ENCODE data around the gene KLK4.

The KLK4 gene, protein sequence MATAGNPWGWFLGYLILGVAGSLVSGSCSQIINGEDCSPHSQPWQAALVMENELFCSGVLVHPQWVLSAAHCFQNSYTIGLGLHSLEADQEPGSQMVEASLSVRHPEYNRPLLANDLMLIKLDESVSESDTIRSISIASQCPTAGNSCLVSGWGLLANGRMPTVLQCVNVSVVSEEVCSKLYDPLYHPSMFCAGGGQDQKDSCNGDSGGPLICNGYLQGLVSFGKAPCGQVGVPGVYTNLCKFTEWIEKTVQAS

GRCh38 chr19:50911206-50912101, at the start of gene KLK4:
Gene KLK4 (minus strand): TSS chr19:50911395. CDS start chr19:50910738, 657 bp downstream.
- no peak for DNase-seq

DNA sequence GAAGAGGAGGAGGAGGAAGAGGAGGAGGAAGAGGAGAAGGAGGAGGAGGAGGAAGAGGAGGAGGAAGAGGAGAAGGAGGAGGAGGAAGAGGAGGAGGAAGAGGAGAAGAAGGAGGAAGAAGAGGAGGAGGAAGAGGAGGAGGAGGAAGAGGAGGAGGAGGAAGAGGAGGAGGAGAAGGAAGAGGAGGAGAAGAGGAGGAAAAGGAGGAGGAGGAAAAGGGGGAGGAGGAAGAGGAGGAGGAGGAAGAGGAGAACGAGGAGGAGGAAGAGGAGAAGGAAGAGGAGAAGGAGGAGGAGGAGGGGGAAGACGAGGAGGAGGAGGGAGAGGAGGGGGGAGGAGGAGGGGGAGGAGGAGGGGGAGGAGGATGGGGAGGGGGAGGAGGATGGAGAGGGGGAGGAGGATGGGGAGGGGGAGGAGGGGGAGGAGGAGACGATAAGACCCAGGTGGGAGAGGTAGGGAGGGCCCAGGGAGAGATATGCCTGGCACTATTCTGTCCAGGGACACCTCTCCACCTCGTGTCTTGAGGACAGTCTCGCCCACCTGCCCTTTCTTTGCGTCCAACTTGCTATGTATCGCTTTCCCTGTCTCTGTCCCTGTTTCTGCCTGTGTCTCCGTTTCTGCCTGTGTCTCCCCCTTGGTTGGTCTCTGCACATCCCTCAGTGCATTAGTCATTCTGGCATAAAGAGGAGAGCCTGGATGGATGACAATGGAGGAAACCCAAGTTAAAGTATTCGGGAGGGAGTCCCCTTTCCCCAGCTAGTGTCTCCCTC, 48.7 kb upstream of the KLK4 start:
- DNase-seq = no peak

DNA sequence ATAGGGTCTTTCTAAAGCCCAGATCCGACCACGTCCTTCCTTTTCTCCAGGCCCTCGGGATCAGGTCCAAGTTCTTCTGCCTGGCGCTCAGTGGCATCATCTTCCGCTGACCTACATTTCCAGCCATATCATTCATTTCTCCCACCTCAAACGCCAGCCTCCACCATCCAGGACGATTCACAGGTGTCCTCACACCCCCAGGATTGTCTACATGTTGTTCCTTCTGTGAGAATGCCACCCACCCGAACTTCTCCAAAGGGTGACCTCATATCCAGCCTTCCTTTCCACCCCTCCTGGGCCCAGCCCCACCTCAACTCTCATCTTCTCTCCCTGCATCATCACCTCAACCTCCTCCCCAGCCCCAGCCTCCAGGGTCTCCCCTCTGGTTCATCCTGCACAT, 46.4 kb upstream of the KLK4 start:
- no peak for DNase-seq

- no peak for DNase-seq
These were observed 41.7 kb upstream of the KLK4 start, which contains the start of gene KLK5 for GRCh38 chr19:50952910-50953309. Gene KLK5 (minus strand): TSS chr19:50953038. CDS start chr19:50952657, 381 bp downstream.

- no peak for DNase-seq
These were observed 38.7 kb upstream of the KLK4 start for GRCh38 chr19:50949861-50950260.

DNA sequence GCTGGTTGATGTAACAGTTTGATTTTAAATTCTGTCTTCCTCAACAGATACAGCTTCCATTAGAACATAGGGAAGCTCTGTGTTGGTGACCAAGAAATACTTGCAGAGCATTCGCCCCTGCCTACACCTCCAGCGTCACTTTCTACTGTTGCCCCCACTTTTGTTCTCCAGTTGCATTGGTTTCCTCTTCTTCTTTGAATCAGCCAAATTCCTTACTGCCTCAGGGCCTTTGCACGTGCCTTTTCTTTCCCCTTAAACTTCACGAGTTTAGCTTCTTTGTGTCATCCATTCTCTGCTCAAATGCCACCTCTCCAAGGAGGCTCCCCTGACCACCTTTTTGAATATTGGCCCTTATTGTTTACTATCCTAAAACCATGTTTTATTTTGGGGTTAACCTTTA, 35.9 kb upstream of the KLK4 start:
- DNase-seq = no peak

DNA sequence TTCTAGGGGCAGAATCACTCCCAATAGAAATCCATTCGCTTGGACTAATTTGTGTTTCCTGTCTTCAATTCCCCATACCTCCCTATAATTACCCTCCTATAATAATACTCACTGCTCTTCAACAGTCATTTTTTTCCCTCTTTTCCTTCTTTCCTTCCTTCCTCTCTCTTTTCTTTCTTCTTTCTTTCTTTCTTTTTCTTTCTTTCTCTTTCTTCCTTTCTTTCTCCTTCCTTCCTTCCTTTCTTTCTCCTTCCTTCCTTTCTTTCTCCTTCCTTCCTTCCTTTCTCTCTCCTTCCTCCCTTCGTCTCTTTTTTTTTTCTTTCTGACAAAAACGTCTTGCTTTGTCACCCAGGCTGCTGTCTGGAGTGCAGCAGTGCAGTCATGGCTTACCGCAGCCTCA, 33.6 kb upstream of the KLK4 start:
- DNase-seq = no peak

DNA sequence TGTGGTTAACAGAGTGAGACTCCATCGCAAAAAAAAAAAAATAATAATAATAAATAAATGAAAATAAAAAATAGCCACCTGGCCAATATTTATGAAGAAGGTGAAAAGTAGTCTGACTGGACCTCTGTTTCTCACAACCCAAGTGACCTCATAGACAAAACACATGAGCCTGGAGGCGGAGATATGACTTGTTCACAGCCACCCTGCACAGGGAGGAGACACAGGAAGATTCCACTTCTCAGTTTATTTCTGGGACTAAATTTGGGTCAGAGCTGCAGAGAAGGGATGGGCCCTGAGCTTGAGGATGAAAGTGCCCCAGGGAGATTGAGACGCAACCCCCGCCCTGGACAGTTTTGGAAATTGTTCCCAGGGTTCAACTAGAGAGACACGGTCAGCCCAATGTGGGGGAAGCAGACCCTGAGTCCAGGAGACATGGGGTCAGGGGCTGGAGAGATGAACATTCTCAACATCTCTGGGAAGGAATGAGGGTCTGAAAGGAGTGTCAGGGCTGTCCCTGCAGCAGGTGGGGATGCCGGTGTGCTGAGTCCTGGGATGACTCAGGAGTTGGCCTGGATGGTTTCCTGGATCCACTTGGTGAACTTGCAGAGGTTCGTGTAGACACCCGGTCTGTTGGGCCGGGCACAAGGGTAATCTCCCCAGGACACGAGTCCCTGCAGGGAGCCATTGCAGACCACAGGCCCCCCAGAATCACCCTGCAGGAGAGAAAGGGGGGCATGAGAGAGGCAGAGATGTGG, 32.1 kb upstream of the KLK4 start:
- DNase-seq = no peak

GRCh38 chr19:50939596-50939995, 28.4 kb upstream of the KLK4 start:
- DNase-seq = no peak

GRCh38 chr19:50933640-50934039, 22.4 kb upstream of the KLK4 start:
- DNase-seq = no peak

DNA sequence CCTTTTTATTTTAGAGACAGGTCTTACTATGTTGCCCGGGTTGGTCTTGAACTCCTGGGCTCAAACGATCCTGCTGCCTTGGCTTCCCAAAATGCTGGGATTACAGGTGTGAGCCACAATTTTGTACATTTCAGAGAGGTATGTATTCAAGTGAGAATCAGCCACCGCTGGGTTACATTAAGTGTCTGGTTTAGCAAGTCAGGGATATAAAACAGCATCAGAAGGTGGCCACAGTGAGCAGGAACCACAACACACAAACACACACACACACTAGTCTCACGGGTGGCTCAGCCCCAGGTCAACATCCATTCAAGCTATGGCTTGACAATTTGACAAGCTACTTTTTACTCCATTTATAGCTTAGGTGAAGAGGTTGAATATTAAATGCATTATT, 21.5 kb upstream of the KLK4 start:
- no peak for DNase-seq

DNA sequence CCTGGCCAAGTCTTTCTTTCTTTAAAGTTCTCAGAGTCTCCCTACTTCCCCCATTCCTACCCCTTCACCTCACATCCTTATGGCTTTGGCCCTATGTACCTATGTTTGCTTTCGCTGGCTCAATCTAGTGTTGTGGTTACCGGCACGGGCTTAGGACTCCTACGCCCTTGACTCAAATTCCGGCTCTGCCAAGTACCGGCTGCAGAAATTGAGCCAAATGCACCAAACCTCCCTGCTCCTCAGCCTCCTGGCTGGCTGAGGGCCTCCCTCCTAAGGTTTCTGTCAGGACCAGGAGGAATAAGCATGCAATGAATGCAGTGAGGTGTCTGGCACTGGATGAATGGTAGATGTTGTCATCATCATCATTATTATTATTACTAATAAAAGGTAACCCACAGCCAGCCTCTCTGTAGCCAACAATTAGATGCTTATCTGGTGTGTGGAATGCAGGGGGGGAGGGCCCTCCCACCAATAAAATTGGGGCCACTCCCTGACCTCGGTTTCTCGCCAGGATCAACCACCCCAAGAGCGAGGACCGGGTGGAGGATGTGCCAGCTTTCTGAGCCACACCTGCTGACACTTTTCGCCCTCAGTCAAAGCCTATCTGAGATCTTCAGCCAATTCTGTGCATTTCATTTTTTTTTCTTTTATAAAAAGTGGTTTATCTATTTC, 21.0 kb upstream of the KLK4 start:
- DNase-seq = no peak

- no peak for DNase-seq
These were observed 19.8 kb upstream of the KLK4 start for GRCh38 chr19:50931023-50931422.

DNA sequence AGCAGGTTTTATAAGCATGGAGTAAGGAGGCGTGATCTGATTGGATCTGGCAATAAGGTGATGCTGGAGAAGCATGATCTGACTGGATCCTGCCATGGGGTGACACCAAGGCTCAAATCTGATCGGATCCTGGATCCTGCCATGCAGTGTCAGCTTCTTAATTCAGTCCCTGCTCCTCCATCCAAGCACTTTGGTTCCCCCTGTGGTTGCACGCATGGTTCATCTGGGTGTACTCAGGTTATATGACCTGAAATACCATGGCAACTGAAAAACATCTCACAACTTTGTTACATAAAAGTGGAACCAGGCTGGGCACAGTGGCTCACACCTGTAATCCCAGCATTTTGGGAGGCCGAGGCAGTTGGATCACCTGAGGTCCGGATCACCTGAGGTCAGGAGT, 17.6 kb upstream of the KLK4 start:
- no peak for DNase-seq

DNA sequence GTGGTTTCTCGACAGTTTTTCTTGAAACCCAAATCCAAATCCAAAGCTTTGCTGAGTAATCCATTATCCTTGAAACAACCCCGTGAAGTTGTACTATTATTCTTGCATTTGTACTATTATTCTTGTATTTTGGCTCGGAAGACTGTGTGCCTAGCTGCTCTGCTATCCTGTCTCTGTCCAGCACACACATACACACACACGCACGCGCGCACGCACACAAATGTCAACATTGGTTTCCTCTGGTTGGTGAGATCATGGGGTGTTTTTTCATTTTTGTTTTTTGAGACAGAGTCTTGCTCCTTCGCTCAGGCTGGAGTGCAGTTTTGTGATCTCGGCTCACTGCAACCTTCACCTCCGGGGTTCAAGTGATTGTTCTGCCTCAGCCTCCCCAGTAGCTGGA, 14.9 kb upstream of the KLK4 start:
- no peak for DNase-seq

- no peak for DNase-seq
These were observed 14.5 kb upstream of the KLK4 start for GRCh38 chr19:50925734-50926133.

- DNase-seq = no peak
These were observed 13.4 kb upstream of the KLK4 start for GRCh38 chr19:50924586-50924985.

DNA sequence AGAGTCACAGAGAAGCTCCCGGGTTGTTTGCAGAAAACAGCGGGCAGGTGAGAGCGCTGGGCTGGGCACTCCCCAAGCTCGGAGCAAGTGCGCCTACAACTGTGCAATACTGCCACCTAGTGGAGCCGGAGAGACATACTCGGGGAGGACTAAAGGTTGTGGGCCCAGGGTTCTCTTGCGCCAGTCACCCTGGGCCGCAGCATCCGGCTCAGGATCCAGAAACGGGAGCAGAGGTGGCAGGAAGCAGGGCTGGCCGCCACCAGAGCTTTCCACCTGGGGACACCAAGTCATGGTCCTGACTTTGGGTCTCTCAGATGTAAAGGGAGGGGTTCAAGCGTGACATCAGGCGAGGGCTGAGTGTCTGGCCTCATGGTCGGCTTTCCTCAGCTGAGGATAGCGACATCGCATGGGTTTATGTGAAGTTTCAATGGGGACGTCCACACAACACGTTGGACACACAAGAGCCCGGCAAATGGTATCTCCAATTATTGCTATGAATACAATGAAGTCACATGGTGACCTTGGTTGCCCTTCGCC, 11.2 kb upstream of the KLK4 start:
- DNase-seq = peak; percentile 65 to 77

GRCh38 chr19:50921426-50922316, 10.5 kb upstream of the KLK4 start:
- no peak for DNase-seq

DNA sequence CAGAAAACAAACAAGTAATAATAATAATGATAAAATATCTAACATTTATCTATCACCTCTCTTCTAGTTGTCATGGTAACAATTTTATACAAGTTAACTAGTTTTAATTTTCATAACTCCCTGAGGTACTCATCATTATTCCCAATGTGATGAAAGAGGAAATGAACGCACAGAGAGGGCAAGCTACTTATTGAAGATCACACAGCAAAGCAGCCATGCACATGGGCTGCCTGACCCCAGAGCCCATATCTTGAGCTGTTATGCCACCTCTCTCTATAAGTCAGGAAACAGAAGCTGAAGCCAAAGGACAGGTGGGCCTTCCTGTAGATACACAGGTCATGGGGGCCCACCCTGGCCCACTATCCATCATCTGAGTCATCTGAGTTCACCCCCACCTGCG, 4.9 kb upstream of the KLK4 start:
- no peak for DNase-seq
